ENCODE measurements around the gene LRRC43.

LRRC43 gene

GRCh38 chr12:122145505-122146330, 37.2 kb upstream of the LRRC43 start:
- H3K4me3 ChIP-seq (ENCODE audit: low read length): no peak overlapping the region
- no peak for DNase-seq (ENCODE audit: low read depth)
- no peak for TF ChIP-seq CTCF (conservative IDR thresholded peaks at IDR 0.05; ENCODE audit: low read length)

- no peak overlapping the region for H3K4me3 ChIP-seq (ENCODE audit: low read length)
- DNase-seq (ENCODE audit: low read depth): no peak
- TF ChIP-seq CTCF (conservative IDR thresholded peaks at IDR 0.05; ENCODE audit: low read length): no peak
Measured at GRCh38 chr12:122147514-122148290, 35.2 kb upstream of the LRRC43 start.

- peak; percentile 18 for DNase-seq (ENCODE audit: low read depth)
- TF ChIP-seq CTCF (conservative IDR thresholded peaks at IDR 0.05; ENCODE audit: low read length): no peak
Measured at GRCh38 chr12:122148657-122149056, 34.3 kb upstream of the LRRC43 start.

GRCh38 chr12:122150127-122150681, 32.7 kb upstream of the LRRC43 start:
- H3K4me3 ChIP-seq (ENCODE audit: low read length): no peak overlapping the region
- no peak for DNase-seq (ENCODE audit: low read depth)
- no peak for TF ChIP-seq CTCF (conservative IDR thresholded peaks at IDR 0.05; ENCODE audit: low read length)

More at GRCh38 chr12:122148657-122149056, 34.3 kb upstream of the LRRC43 start:
- no peak overlapping the region for H3K4me3 ChIP-seq (ENCODE audit: low read length)

- DNase-seq (ENCODE audit: low read depth): no peak
- H3K4me3 ChIP-seq (ENCODE audit: low read length): no peak overlapping the region
- no peak for TF ChIP-seq CTCF (conservative IDR thresholded peaks at IDR 0.05; ENCODE audit: low read length)
Measured at GRCh38 chr12:122152754-122153153, 30.2 kb upstream of the LRRC43 start.

GRCh38 chr12:122155705-122156104, 27.2 kb upstream of the LRRC43 start:
- no peak for DNase-seq (ENCODE audit: low read depth)

More at GRCh38 chr12:122155705-122156104, 27.2 kb upstream of the LRRC43 start:
- H3K4me3 ChIP-seq (ENCODE audit: low read length): no peak overlapping the region
- no peak for TF ChIP-seq CTCF (conservative IDR thresholded peaks at IDR 0.05; ENCODE audit: low read length)

Measured in AG10803 (cell line).